HEK293 (cell line): ENCODE results near the gene PDK1.

ENCODE experiments used
- CTCF ChIA-PET: fragments of 350-600 bp; formaldehyde crosslinking; extraction: SDS; loops from one replicate; lab custom pipeline; 2021; ENCODE audit warnings: antibody characterized with exemption; lab: Yijun Ruan, JAX
- POLR2A ChIA-PET: fragments of 300-600 bp; formaldehyde crosslinking; extraction: SDS; loops from one replicate; lab custom pipeline; 2020; ENCODE audit warnings: antibody characterized with exemption, inconsistent platforms; lab: Yijun Ruan, JAX
- H3K27ac ChIP-seq: fragments of 200-500 bp; sonication (Bioruptor generic); 2 replicates; pipeline ENCODE4 v1.5.1; 2014; ENCODE audit warnings: low read depth, low read length, control low read depth, inconsistent platforms; ENCODE audit errors: extremely low read depth
- H3K36me3 ChIP-seq, 2 experiments: fragments of 200-500 bp in 1 of 2; sonication (Bioruptor generic) in 1 of 2; 1 replicate in 1 of 2; 2 replicates in 1 of 2; pipeline ENCODE4 v1.5.1; 2014 to 2017; ENCODE audit warnings: inconsistent platforms in 2 of 2, low read length in 2 of 2; ENCODE audit not compliant: control insufficient read depth in 2 of 2, insufficient read depth in 1 of 2
- H3K4me1 ChIP-seq: fragments of 200-500 bp; sonication (Bioruptor generic); 2 replicates; pipeline ENCODE4 v1.5.1; 2014; ENCODE audit warnings: mild to moderate bottlenecking, low read length, inconsistent platforms; ENCODE audit not compliant: control insufficient read depth, insufficient read depth
- H3K4me3 ChIP-seq: 2 replicates; pipeline ENCODE4 v1.5.1; 2011; ENCODE audit warnings: low read depth, mild to moderate bottlenecking, control low read depth, low read length, moderate library complexity
- H3K9me3 ChIP-seq: fragments of 200-500 bp; sonication (Bioruptor generic); 2 replicates; pipeline ENCODE4 v1.5.1; 2014; ENCODE audit warnings: low read depth, low read length, inconsistent platforms; ENCODE audit not compliant: control insufficient read depth, insufficient read depth
- GLI2 ChIP-seq: fragments of 450-650 bp; formaldehyde crosslinking; IDR thresholded peaks from 2 replicates; pipeline ENCODE4; 2017; ENCODE audit warnings: missing biosample characterization, missing genetic modification characterization, low read depth, borderline replicate concordance
- GLIS1 ChIP-seq: fragments of 450-650 bp; formaldehyde crosslinking; IDR thresholded peaks from 2 replicates; pipeline ENCODE4 v1.5.1; 2016; ENCODE audit warnings: missing biosample characterization, missing genetic modification characterization
- IKZF3 ChIP-seq: fragments of 450-650 bp; IDR thresholded peaks from 2 replicates; pipeline ENCODE4 v1.5.0; 2018; ENCODE audit warnings: missing biosample characterization, mild to moderate bottlenecking, missing genetic modification characterization, moderate library complexity
- INSM2 ChIP-seq: fragments of 450-650 bp; formaldehyde crosslinking; IDR thresholded peaks from 2 replicates; pipeline ENCODE4 v1.5.1; 2016; ENCODE audit warnings: missing biosample characterization, missing genetic modification characterization
- KLF10 ChIP-seq: fragments of 450-650 bp; IDR thresholded peaks from 2 replicates; pipeline ENCODE4 v1.5.1; 2018; ENCODE audit warnings: missing biosample characterization, mild to moderate bottlenecking, missing genetic modification characterization
- PBX3 ChIP-seq: sonication (generic); formaldehyde crosslinking; IDR thresholded peaks from 2 replicates; pipeline ENCODE4 v1.8.1; 2022; ENCODE audit warnings: mild to moderate bottlenecking, moderate library complexity, missing genetic modification reagents
- PRDM1 ChIP-seq: fragments of 450-650 bp; formaldehyde crosslinking; IDR thresholded peaks from 2 replicates; pipeline ENCODE4; 2016; ENCODE audit warnings: missing biosample characterization, missing genetic modification characterization
- PRDM10 ChIP-seq: fragments of 450-650 bp; formaldehyde crosslinking; IDR thresholded peaks from 2 replicates; pipeline ENCODE4 v1.5.1; 2016; ENCODE audit warnings: missing biosample characterization, missing genetic modification characterization
- SETDB1 ChIP-seq: IDR thresholded peaks from one replicate; pipeline ENCODE4 v1.6.1; 2017; ENCODE audit warnings: mild to moderate bottlenecking, low read length, moderate library complexity, mixed read lengths; ENCODE audit not compliant: insufficient read length
- SP7 ChIP-seq: fragments of 450-650 bp; formaldehyde crosslinking; IDR thresholded peaks from 2 replicates; pipeline ENCODE4 v1.5.1; 2016; ENCODE audit warnings: missing biosample characterization, missing genetic modification characterization
- ZBTB17 ChIP-seq: fragments of 450-650 bp; formaldehyde crosslinking; IDR thresholded peaks from 2 replicates; pipeline ENCODE4 v1.5.1; 2016; ENCODE audit warnings: missing biosample characterization, missing genetic modification characterization
- ZBTB21 ChIP-seq: fragments of 450-650 bp; formaldehyde crosslinking; IDR thresholded peaks from 2 replicates; pipeline ENCODE4 v1.5.1; 2017; ENCODE audit warnings: missing biosample characterization, missing genetic modification characterization
- ZNF184 ChIP-seq: fragments of 450-650 bp; IDR thresholded peaks from 2 replicates; pipeline ENCODE4 v1.5.1; 2018; ENCODE audit warnings: missing biosample characterization, mild to moderate bottlenecking, missing genetic modification characterization
- ZNF239 ChIP-seq: fragments of 450-650 bp; formaldehyde crosslinking; IDR thresholded peaks from 2 replicates; pipeline ENCODE4 v1.5.1; 2016; ENCODE audit warnings: missing biosample characterization, missing genetic modification characterization
- ZNF26 ChIP-seq: fragments of 450-650 bp; formaldehyde crosslinking; IDR thresholded peaks from 2 replicates; pipeline ENCODE4 v1.5.1; 2016; ENCODE audit warnings: missing biosample characterization, missing genetic modification characterization
- ZNF335 ChIP-seq: fragments of 450-650 bp; formaldehyde crosslinking; conservative IDR thresholded peaks from 2 replicates; pipeline ENCODE4 v1.5.1; 2016; ENCODE audit warnings: missing biosample characterization, missing genetic modification characterization
- ZNF354C ChIP-seq: fragments of 450-650 bp; formaldehyde crosslinking; IDR thresholded peaks from 2 replicates; pipeline ENCODE4 v1.5.1; 2016; ENCODE audit warnings: missing biosample characterization, missing genetic modification characterization, low read depth, borderline replicate concordance
- ZNF366 ChIP-seq: fragments of 450-650 bp; formaldehyde crosslinking; conservative IDR thresholded peaks from 2 replicates; pipeline ENCODE4 v1.5.1; 2016; ENCODE audit warnings: missing biosample characterization, missing genetic modification characterization
- ZNF391 ChIP-seq: fragments of 450-650 bp; formaldehyde crosslinking; IDR thresholded peaks from 2 replicates; pipeline ENCODE4 v1.5.1; 2016; ENCODE audit warnings: low read depth, missing biosample characterization, missing genetic modification characterization, borderline replicate concordance
- ZNF530 ChIP-seq: fragments of 450-650 bp; formaldehyde crosslinking; IDR thresholded peaks from 2 replicates; pipeline ENCODE4 v1.5.1; 2016; ENCODE audit warnings: low read depth, missing biosample characterization, missing genetic modification characterization
- ZNF544 ChIP-seq: fragments of 450-650 bp; formaldehyde crosslinking; IDR thresholded peaks from 2 replicates; pipeline ENCODE4 v1.5.0; 2017; ENCODE audit warnings: missing biosample characterization, missing genetic modification characterization
- ZNF610 ChIP-seq: fragments of 450-650 bp; formaldehyde crosslinking; IDR thresholded peaks from 2 replicates; pipeline ENCODE4 v1.5.1; 2016; ENCODE audit warnings: missing biosample characterization, missing genetic modification characterization, borderline replicate concordance
- ZNF629 ChIP-seq: fragments of 450-650 bp; formaldehyde crosslinking; IDR thresholded peaks from 2 replicates; pipeline ENCODE4 v1.5.1; 2017; ENCODE audit warnings: missing biosample characterization, missing genetic modification characterization
- ZNF645 ChIP-seq: fragments of 450-650 bp; formaldehyde crosslinking; IDR thresholded peaks from 2 replicates; pipeline ENCODE4; 2016; ENCODE audit warnings: missing biosample characterization, missing genetic modification characterization
- ZNF777 ChIP-seq: fragments of 450-650 bp; formaldehyde crosslinking; IDR thresholded peaks from 2 replicates; pipeline ENCODE4 v1.5.1; 2017; ENCODE audit warnings: missing biosample characterization, missing genetic modification characterization, borderline replicate concordance

The PDK1 gene

GRCh38 chr2:172556284-172557033, 569 bp downstream of the PDK1 start (continued):
- no peak for TF ChIP-seq SETDB1
- TF ChIP-seq ZNF391 (tag by site-specific recombination), result no peak
- TF ChIP-seq GLI2 (tag by site-specific recombination), result no peak
- no peak for TF ChIP-seq ZNF354C (tag by site-specific recombination)
- 0 out of 2 replicates have a peak, but pooled peaks have one; percentile 9 for TF ChIP-seq ZBTB17 (tag by site-specific recombination)
- no peak for TF ChIP-seq ZNF777 (tag by site-specific recombination)
- no peak for TF ChIP-seq KLF10 (tag by site-specific recombination)
- TF ChIP-seq ZNF610 (tag by site-specific recombination), result no peak
- TF ChIP-seq ZNF645 (tag by site-specific recombination), result no peak
- TF ChIP-seq, all 188 proteins: peak for 29

- TF ChIP-seq ZNF544 (tag by site-specific recombination) (no peak), ZNF184 (tag by site-specific recombination) (no peak), PRDM1 (tag by site-specific recombination) (0 out of 2 replicates have a peak, but pooled peaks have one; percentile 6), ZNF366 (tag by site-specific recombination) (peak; percentile 62), ZBTB17 (tag by site-specific recombination) (peak; percentile 33; the same call in 1 of the 2 replicates), ZNF26 (tag by site-specific recombination) (no peak), PRDM10 (peak; percentile 37; the same call in 1 of the 2 replicates), ZBTB21 (tag by site-specific recombination) (no peak), GLIS1 (tag by site-specific recombination) (peak; percentile 15; the same call in 1 of the 2 replicates), SP7 (tag by site-specific recombination) (0 out of 2 replicates have a peak, but pooled peaks have one; percentile 23), IKZF3 (tag by site-specific recombination) (0 out of 2 replicates have a peak, but pooled peaks have one; percentile 19), INSM2 (tag by site-specific recombination) (0 out of 2 replicates have a peak, but pooled peaks have one; percentile 46), ZNF530 (no peak), PBX3 (CRISPR knock-in tag) (no peak), ZNF335 (tag by site-specific recombination) (0 out of 2 replicates have a peak, but pooled peaks have one; percentile 8), ZNF239 (tag by site-specific recombination) (no peak), ZNF629 (tag by site-specific recombination) (peak; percentile 45; the same call in 1 of the 2 replicates)
- CTCF ChIA-PET, result interaction anchor here (0.6 kb wide), 1 partner anchor 73 kb away, joined by 4 read pairs; no protein-coding TSS in a partner anchor
- POLR2A ChIA-PET, result no interaction called here
- Histone ChIP-seq H3K4me1 (peaks cover 4% of the 10 kb centered on the region; the same call in 1 of the 2 replicates), H3K27ac (no peak overlapping the region), H3K36me3 (peaks cover 8 to 20% of the 10 kb centered on the region in 2 experiments; a peak in 2 of 3 replicates), H3K9me3 (no peaks in the 10 kb centered on the region), H3K4me3 (no peak overlapping the region)
Observed at GRCh38 chr2:172558372-172558771, 2.5 kb downstream of the PDK1 start.
